Activated T-cell treated with anti-CD3 and anti-CD28 coated beads, Interleukin-2, amount 50 U/mL, for 1 hour (primary cell): ENCODE results near the gene KIAA0319L.

Experiments used
- DNase-seq: peaks from one replicate; pipeline ENCODE4 v3.0.0-alpha.2; 2020

The KIAA0319L gene

DNA sequence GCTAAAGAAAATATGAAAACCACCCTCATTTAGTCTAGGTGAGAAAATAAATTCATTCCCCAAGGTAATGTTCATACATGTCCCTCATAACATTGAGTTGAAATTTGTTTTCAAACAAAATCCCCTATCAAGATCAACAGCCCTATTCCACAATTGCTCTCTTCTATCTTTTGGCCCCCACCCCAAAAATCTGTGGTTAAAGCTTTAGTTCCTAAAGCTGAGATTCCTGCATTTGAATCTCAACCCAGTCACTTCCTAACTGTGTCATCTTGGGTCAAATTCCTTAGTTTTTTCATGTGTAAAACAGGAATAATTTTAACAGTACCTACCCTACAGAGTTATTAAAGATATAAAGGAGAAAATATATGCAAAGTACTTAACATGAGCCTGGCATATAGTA lies 22.0 kb downstream of the KIAA0319L start:
- no peak for DNase-seq

DNA sequence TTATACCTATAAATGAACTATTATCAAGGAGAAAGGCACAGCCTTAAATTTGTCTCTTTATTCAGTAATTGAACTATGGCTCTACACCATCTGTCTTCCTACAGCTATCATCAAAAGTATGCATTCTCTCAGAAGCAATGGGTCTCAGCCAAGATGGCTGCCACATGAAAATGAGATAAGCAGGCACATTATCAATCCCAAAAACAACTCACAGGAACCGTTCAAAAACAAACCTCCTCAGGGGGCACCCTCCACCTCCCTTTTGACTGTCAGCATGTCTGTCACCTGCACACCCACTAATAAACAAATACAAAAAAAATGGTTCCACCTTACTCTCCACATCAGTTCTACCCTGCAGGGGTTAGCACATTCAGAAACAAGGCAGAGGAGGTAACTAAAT lies 23.6 kb downstream of the KIAA0319L start:
- DNase-seq: no peak

DNA sequence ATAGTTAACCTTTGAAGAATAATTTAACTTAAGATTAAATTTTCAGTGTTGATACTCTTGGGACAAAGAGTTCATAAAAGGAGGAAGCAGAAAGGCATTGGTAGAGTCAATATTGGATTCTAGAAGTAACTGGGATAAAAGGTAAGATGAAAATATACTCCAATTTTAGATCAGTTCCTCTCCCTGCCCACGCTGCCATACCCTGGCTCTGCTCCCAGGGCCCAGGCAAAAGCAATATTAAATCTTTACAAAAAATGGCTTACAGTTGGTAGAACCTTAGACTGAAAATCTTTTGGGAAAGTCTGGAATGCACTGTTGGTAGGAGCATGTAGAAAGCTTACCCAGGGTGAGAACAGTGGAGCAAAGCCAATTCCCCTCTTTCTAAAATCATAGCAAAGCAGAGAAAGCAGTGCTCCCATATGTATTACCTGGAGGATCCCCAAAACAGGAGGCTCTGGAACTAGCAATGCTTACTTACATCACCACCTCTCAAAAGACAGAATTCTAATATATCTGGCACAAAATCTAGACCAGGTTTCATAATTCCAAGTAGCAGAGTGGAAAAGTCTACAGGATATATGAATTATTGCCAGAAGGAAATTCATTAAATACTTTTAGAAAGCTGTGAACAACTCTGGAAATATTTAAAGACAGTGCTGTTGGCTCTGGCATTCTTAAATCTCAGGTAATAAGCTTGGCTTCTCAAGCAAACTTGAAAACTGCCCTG lies 24.5 kb downstream of the KIAA0319L start:
- no peak for DNase-seq

DNA sequence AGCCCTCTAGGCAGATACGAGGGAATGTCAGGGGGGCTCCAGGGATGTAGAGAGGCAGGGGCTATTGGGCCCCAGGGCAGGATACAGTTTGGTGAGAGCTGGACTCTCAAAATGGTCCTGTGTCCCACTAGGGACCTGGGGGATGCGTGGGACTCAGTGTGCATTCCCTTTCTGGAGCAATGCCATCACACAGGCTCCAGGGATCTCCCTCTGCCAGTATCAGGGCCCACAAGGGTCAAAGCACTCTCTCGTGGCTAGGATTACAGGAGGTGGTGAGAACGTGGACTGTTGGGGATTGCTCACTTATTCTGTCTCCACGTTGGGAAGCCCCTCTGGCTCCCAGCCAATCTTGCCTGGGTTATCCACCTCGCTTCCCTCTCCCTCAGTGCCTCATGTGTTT lies 25.8 kb downstream of the KIAA0319L start:
- DNase-seq: no peak

DNA sequence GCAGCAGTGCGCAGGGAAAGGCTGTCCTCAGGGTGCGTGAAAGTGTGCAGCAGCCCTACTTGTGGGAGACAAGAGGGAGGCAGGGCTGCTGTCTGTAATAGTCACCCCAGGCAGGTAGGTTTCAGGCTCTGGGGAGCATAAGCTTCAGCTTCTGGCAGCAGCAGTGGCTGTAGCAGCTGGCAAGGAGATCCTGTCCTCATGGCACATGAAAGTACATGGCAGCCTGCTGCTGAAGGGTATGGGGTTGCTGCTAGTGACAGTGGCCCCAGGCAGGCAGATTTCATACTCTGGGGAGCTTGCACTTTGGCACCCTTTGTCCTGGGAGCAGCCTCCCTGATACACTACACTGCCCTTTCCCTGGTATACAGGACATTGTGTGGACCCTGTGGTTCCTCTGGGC lies 26.3 kb downstream of the KIAA0319L start:
- no peak for DNase-seq

DNA sequence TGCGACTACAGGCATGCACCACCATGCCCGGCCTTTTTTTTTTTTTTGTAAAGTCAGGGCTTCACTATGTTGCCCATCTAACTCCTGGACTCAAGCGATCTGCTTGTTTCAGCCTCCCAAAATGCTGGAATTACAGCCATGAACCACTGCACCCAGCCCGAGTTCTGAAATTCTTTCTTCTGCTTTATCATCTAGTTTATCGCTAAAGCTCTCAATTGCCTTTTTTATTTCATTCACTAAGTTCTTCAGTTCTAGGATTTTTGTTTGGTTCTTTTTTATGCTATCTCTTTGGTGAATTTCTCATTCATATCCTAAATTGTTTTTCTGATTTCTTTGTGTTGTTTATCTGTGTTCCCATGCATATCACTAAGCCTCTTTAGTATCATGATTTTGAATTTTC lies 27.0 kb downstream of the KIAA0319L start:
- DNase-seq: no peak

DNA sequence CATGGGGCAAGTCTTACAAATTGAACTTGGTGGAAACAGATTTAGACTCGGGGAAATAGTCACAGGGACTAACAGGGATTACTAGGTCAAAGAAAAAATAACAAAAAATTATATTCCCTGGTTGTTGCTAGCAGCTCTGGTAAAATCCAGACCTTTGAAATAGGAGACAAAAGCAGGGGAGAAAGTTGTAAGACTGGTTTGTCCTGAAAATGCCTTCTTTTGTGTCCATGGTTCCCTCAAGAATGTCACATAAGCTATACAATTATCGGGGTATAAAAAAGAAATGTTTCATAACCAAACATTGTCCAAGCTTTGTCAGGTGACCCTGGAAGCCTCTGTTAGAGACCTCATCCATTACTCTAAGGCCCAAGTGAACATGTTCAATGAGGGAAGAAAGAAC lies 33.1 kb downstream of the KIAA0319L start:
- no peak for DNase-seq

DNA sequence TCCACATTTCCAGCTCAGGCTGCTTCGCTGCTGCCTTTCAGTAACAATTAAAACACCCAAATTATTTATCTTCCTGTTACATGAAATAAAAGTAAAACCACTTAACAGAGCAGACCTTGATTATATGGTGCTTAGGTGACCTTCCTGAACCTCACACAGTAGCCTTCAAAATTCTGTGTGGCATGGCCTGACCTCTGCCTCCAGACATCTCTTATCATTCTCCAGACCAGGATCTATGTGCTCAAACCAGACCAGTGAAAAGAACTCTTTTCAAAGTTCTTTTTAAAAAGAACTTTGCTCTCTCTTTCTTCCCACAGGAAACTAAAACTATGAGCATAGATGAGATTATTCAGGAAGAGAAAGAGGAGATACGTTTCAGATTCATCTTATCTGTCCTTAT lies 37.8 kb downstream of the KIAA0319L start:
- DNase-seq: no peak

DNA sequence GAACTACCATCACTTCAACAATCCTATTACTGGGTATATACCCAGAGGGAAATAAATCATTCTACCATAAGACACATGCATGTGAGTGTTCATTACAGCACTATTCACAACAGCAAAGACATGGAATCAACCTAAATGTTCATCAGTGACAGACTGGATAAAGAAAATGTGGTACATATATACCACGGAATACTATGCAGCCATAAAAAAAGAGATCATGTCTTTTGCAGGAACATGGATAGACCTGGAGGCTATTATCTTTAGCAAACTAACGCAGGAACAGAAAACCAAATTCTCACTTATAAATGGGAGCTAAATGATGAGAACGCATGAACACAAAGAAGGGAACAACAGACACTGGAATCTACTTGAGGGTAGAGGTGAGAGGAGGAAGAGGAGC lies 39.0 kb downstream of the KIAA0319L start:
- DNase-seq: no peak

DNA sequence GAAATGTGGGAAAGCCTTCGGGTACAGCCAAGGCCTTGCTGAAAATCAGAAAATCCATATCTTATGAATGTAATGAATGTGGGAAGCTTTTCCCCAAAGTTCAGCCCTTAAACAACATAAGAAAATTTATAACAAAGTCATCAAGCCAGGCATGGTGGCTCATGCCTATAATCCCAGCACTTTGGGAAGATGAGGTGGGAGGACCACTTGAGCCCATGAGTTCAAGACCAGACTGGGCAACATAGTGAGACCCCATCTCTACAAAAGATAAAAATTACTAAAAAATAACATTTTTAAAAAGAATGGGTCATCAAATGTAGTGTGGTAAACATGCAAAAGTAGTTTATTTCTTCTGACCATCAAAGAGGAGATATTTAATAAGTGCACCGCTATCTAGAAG lies 45.9 kb downstream of the KIAA0319L start:
- DNase-seq: no peak

DNA sequence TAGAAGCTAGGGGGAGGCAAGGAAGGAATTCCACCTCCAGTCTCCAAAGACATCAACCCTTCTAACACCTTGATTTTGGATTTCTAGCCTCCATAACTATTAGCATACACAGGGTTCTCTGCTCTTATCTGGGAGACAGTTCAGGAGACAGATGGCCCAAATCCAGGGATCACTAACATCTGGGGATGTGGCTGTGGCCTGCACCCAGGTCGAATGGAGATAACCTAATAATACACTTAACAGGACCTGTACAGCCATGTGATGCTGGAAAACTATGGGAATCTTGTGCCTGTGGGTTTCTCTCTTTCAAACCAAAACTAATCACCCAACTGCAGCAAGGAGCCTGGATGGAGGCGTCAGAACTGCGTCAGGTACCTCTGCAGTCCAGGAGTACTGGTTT lies 47.6 kb downstream of the KIAA0319L start:
- no peak for DNase-seq

DNA sequence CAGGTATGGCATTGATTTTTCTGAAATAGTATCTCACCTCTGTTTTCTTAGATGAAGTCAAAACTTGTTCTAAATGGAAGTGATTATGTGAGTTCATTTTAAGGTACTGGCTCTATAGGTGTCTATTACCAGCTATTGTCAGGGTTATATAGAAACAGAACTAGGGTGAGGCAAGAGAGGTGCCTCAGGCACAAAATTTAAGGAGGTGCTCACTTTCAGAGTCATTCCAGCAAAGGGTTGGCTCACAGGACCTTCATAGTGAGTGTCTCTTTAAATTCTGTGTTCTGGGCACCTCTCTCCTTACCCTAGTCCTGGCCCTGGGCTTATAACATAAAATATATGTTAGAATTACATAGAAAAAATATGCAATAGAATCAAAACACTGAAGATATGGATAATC lies 49.3 kb downstream of the KIAA0319L start:
- no peak for DNase-seq

DNA sequence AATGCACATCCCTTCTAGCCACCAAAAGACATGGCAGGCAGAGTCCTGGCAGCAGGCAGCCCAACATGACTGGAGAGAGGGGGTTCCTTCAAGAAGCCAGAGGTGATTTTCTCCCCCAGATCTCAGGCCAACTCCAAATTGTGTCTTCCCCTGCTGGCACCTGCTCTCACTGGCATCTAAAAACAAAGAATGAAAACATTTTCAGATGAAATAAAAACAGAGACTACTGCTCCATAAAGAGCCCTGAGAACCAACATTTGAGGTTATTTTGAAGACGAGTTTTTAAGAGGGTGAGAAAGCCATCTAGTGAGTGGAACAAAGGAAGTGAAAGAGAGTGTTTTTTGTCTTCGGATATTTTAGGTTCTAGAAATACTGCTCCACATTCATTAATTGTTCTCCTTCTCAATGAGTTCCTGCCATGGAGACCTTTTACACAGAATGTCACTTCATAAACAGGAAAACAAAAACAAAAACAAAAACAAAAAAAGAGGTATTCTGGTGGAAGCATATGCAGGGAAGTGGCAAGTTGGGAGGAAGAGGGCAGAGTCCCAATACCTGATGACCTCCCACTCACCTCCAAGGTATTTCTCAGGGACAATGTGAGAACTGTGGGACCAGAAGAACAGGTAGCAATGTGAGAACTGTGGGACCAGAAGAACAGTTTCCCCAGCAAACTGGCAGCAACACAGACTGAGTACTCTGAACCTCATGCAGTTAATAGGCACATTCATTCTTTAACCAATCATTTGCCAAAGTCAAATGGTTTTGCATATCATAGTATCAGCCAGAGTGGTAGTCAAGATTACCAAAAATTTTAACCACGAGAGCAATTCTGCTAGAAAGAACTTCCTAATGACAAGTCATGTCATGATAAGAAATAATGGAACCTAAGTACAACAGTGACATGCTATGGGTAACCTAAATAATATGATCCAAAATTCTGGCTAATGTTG lies 50.0 kb downstream of the KIAA0319L start:
- peak; percentile 25 for DNase-seq

DNA sequence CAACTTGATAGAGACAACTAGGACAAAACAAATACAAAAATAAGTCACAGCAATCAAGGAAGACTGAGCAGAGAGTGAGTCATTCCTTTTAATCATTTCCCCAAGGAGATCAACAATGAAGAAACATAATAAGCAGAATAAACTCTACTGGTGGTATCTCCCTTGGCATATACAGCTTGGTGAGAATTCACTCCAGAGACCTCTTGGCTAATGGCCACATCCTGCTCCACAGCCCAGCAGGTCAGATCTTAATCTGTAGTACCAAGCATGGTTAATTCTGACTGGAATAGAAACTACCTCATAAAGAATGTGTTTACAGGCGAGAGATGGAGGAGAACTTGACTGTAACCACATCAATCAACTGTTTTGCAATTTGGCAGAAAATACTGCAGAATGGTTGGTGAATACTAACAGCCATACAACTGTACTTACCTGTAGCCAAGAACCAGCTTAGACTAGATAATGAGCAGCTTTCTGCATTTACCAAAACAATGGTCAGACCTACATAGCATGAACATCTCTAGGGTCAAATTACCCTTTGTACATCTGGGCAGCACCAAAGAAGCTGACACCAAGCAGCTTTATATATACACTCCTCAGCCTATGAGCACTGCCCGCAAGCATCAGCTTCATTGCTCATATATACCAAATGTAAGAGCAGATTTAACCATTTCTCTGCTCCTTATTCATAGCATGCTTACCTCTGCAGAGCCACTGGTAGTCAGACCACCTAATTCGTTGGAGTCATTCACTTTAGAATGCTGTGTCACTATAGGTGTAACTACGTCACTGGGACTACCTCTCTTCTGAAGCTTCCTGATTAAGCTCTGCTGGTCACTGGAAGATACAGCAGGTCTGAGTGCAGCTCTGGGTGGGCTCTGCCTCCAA lies 51.0 kb downstream of the KIAA0319L start:
- peak; percentile 51 for DNase-seq

DNA sequence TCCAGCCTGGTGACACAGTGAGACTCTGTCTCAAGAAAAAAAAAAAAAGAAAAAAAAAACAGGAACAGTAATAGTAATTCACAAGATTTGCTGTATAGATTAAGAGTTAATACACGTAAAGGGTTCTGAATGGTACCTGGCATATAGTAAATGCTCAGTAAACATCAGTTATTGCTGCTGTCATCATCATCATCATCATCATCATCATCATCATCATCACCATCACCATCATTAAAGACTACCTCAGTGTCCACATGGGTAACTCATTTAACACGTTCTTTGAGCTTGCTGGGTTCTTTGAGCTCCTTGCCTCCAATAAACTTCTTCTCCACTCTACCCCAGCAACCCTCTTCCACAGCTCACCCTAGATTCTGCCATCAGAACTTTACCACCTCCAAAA lies 55.0 kb downstream of the KIAA0319L start:
- no peak for DNase-seq

DNA sequence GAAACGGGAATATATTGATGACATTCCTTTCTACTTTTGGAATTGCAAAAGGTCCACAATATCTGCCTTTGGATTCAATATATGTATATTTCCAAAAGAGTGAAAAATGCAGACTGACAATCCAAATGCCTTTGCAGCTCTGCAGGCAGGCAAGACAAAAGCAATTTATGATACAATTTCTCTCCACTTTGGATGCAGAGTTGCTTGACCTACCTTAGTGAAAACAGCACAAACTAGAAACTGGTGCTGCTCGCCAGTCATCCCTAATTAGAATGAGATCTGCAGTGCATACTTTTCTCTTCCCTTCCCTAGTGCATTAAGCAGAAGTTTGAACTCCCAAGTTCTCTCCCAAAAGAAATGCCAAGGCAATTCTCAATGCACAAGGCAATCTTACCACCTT lies 56.8 kb downstream of the KIAA0319L start:
- DNase-seq: no peak

DNA sequence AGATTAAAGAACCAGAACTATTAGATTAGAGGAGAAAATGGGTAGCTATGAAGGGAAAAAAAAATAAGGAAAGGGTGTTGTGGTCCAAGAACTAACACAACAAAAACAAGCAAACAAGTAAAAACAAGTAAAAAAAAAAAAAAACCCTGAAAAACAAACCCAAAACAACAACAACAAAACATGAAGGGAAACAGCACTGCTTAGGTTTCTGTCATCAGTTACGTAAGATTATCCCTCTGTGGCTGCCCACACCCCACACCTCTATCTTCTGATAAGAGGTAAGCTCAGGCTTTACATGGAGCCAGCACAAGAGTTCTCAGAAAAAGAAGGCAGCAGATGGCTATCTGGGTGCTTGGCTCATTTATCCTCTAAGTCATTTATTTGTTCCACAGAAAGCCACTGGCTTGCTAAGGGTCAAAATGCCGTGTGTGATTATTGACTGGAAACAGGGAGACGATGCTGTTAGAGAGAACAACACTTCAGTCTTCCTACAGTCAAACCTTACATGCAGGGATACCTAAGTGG lies 57.5 kb downstream of the KIAA0319L start:
- DNase-seq: no peak

DNA sequence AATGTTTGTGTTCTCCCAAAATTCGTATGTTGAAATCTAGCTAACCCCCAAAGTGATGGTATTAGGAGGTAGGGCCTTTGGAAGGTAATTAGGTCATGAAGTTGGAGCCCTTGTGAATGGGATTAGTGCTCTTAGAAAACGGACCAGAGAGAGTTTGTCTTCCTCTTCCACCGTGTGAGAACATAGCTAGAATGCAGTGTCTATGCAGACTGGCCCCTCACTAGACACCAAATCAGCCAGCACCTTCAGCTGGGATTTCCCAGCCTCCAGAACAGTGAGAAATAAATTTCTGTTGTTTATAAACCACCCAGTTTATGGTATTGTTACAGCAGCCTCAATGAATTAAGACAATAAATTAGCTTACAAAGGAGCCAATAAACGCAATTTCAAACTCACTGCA lies 58.0 kb downstream of the KIAA0319L start:
- no peak for DNase-seq

DNA sequence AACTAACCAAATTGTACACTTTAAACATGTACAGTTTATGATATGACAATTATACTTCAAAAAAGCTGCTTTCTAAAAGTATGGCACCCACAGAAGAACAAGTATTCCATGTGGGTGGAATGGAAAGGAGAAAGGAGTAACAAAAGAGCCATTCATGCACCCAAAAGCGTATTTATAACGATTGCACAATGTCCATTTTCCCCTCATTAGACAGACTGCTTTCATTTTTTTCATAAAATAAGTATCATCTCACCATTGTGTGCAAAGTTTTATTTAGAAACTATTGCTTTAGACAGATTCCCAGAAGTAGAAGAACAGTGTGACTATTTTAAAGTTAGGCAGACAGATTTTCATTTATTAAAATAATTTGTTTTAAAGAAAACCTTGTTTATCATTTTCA lies 59.6 kb downstream of the KIAA0319L start:
- no peak for DNase-seq

DNA sequence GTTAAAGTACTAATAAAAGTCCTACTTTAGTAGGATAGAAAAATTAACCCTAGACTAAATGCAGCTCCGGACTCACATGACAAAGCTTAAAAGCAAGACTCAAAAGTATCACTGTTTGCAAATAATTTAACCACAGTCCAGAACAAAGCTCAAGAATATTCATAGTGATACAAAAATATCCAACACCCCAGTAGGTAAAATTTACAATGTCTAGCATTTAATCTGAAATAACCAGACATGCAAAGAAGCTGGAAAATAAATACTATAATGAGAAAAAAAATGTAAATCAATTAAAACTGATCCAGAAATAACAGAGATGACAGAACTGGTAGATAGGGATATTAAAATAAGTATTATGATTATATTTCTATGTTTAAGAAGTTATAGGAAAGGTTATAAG lies 67.0 kb downstream of the KIAA0319L start:
- no peak for DNase-seq

DNA sequence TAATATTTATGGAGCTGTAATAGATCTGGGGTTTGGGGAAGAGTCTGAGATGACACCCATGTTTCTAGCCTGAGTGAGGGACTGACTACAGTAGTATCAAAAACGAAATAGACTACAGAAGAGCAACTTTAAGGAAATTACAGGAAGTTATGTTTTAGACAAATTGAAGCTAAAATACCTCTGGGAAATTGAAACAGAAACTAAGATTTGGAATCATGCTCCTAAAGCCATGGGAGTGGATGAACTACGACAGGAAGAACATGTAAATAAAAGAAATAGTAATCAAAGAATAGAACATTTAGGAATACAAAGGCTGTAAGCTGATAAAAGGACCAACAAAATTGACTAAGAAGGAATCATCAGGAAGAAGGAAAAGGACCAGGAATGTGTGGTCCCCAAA lies 68.9 kb downstream of the KIAA0319L start:
- DNase-seq: no peak

DNA sequence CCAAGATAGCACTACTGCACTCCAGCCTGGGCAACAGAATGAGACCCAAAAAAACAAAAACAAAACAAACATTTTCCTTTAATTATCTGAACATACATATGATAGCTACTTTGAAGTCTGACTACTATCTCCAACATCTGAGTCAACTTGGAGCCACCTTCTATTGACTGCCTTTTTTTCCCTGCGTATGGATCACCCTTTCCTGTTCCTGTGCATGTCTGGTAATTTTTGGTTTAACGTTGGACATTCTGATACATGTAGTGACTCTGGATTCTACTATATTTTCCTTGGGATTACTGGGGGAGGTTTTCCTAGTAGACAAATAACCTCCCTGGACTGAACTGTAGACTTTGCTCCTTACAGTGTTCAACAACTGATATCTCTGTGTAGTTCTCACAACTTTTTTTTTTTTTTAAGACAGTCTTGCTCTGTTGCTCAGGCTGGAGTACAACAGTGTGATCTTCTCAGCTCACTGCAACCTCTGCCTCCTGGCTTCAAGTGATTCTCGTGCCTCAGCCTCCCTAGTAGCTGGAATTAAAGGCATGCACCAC lies 70.3 kb downstream of the KIAA0319L start:
- DNase-seq: no peak

DNA sequence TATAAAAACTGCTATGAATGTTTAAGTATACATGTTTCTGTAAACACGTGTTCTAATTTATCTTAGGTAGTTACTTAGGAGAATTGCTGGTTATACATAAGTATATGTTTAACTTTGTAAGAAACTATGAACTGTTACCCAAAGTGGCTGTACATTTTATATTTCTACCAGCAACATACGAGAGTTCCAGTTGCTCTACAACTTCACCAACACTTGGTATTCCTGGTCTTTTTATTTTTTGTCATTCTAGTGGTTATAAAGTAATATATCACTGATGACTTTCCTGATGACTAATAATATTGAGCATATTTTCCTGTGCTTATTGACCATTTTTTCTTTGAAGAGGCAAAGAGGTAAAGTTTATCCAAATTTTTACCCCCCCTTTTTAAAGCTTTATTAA lies 76.0 kb downstream of the KIAA0319L start:
- no peak for DNase-seq
